Right lobe of liver (tissue), 4 donors: Measurements from ENCODE around the gene DHX16.

Experiments used
- CTCF ChIP-seq, 4 donors: fragments of 200-600 bp in 3 of 4; fragments of 450-650 bp in 1 of 4; IDR thresholded peaks; one replicate each; pipeline versions ENCODE4 v1.5.1 to v1.8.0; 2016 to 2022; ENCODE audit warnings: antibody characterized with exemption in 4 of 4, mild to moderate bottlenecking in 2 of 4
- POLR2A ChIP-seq: fragments of 450-650 bp; IDR thresholded peaks from one replicate; pipeline ENCODE4 v1.6.1; 2017; ENCODE audit warnings: antibody characterized with exemption, mild to moderate bottlenecking
- donor health status: DM: no; HTN: no; CAD: no.
- donor health status: DM: no; HTN: no; CAD: no.
- donor health status: DM: no; HTN: yes; CAD: no.

DNA sequence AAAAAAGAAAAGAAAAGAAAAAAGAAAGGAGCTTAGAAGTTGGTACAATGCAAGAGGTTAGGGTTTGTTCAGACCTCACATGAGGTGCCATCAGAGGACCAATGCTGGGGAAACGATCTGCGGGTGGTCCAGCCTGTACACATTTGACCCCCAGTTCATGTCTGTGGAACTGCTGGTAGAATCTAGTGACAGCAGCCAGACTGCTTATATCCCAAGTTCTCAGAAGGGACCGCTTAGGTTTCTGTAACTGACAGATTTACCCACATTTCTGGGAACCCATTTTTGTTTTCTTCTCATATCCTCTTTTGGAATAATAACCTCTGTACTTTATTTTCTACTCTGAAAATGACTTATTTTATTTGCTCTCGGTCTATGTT lies 8.9 kb upstream of the DHX16 start:
- no peak for TF ChIP-seq CTCF (IDR thresholded peaks at IDR 0.05)
- TF ChIP-seq POLR2A: no peak
